MM.1S (cell line): ENCODE results near the gene RAD21L1.

ENCODE experiments used
- EZH2 ChIP-seq: fragments of 300-600 bp; sonication (generic); optimal IDR thresholded peaks from 2 replicates; pipeline ENCODE3; 2017; ENCODE audit warnings: low read depth, mild to moderate bottlenecking, antibody characterized with exemption, low read length, mixed read lengths
- TF ChIP-seq, protein P1 (sequence below): fragments of 300-600 bp; sonication (generic); IDR thresholded peaks from 2 replicates; pipeline ENCODE4 v1.5.1; 2016; ENCODE audit warnings: antibody characterized with exemption, low read length, mixed read lengths

DNA sequence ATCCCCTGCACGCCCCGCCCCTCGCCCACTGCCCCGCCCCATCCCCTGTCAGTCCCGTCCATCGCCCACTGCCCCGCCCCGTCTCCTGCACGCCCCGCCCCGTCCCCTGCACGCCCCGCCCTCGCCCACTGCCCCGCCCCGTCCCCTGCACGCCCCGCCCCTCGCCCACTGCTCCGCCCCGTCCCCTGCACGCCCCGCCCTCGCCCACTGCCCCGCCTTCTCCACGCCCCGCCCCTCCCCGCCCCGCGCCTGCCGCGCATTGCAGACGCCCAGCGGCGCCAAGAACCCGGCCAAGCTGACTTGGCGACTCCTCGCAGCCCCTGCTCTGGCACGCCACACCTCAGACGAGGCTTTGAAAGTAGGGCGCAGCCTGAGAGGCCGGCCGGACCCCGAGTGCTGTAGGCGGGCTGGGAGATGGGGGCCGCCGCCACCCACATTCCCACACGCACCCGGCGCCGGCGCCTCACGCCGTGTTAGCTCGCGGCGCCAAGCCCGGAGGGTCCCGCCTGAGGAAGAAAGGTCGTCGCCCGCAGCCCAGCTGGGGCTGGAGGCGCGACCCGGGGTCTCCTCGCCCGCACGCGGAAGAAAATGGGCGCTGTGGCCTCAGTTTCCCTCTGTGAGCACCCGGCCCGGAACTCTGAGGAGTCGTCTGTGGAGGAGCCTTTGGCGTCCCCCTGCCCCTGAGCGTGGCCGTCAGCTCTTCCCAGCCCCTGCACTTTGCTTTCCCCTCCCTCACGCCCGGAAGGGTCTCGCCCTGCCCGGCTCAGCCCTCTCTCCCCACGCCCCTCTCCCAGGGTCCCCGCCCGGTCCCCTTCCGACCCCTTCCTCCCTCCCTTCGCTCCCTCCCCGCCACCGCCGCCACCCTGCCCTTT, at the start of gene RAD21L1:
- TF ChIP-seq EZH2, result no peak
- TF ChIP-seq, protein P1, sequence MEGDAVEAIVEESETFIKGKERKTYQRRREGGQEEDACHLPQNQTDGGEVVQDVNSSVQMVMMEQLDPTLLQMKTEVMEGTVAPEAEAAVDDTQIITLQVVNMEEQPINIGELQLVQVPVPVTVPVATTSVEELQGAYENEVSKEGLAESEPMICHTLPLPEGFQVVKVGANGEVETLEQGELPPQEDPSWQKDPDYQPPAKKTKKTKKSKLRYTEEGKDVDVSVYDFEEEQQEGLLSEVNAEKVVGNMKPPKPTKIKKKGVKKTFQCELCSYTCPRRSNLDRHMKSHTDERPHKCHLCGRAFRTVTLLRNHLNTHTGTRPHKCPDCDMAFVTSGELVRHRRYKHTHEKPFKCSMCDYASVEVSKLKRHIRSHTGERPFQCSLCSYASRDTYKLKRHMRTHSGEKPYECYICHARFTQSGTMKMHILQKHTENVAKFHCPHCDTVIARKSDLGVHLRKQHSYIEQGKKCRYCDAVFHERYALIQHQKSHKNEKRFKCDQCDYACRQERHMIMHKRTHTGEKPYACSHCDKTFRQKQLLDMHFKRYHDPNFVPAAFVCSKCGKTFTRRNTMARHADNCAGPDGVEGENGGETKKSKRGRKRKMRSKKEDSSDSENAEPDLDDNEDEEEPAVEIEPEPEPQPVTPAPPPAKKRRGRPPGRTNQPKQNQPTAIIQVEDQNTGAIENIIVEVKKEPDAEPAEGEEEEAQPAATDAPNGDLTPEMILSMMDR, result no peak
